Neural cell (in vitro differentiated cells): ENCODE measurements around the gene CDC34. TPM values are rescaled to one million over a fixed set of nuclear protein-coding genes. Genes with fewer than 3 reads are reported as not detected.

Source experiments
- H2AFZ ChIP-seq: fragments of 200-600, 300-800 bp; sonication (generic), shearing (Covaris generic); 2 replicates; pipeline ENCODE4 v1.6.0; 2014; ENCODE audit warnings: low read depth, mild to moderate bottlenecking, antibody characterized with exemption, low read length, moderate library complexity
- H3F3A ChIP-seq: fragments of 200-600 bp; shearing (Covaris generic); 2 replicates; pipeline ENCODE4 v1.6.1; 2016; ENCODE audit warnings: mild to moderate bottlenecking, moderate library complexity, mixed read lengths, antibody characterized with exemption, low read length; ENCODE audit not compliant: insufficient read depth, poor library complexity, severe bottlenecking
- H3K27ac ChIP-seq: fragments of 200-600, 300-800 bp; sonication (generic), shearing (Covaris generic); 2 replicates; pipeline ENCODE4 v1.5.1; 2014; ENCODE audit warnings: mild to moderate bottlenecking, low read length, moderate library complexity
- H3K27me3 ChIP-seq: fragments of 300-800, 200-600 bp; sonication (generic), shearing (Covaris generic); 2 replicates; pipeline ENCODE4 v1.6.0; 2014; ENCODE audit warnings: mild to moderate bottlenecking, low read depth, low read length, moderate library complexity; ENCODE audit not compliant: insufficient read depth
- H3K36me3 ChIP-seq: fragments of 300-800, 200-600 bp; sonication (generic), shearing (Covaris generic); 2 replicates; pipeline ENCODE4 v1.5.1; 2014; ENCODE audit warnings: mild to moderate bottlenecking, antibody characterized with exemption, low read length, moderate library complexity; ENCODE audit not compliant: insufficient read depth
- H3K4me2 ChIP-seq: fragments of 300-800, 200-600 bp; sonication (generic), shearing (Covaris generic); 2 replicates; pipeline ENCODE4 v1.6.0; 2014; ENCODE audit warnings: mild to moderate bottlenecking, low read length
- H3K4me3 ChIP-seq: fragments of 300-800, 200-600 bp; sonication (generic), shearing (Covaris generic); 2 replicates; pipeline ENCODE4 v1.5.1; 2014; ENCODE audit warnings: mild to moderate bottlenecking, low read length, moderate library complexity
- H3K79me2 ChIP-seq: fragments of 200-600 bp; shearing (Covaris generic); replicated peaks from 2 replicates; pipeline ENCODE4 v1.6.0; 2014; ENCODE audit warnings: mild to moderate bottlenecking, low read length, moderate library complexity; ENCODE audit not compliant: insufficient read depth
- H3K9ac ChIP-seq: fragments of 300-800, 200-600 bp; sonication (generic), shearing (Covaris generic); 2 replicates; pipeline ENCODE4 v1.6.1; 2016; ENCODE audit warnings: mild to moderate bottlenecking, low read length, mixed read lengths
- H3K9me2 ChIP-seq: fragments of 200-600 bp; shearing (Covaris generic); 2 replicates; pipeline ENCODE4 v1.6.1; 2016; ENCODE audit warnings: mild to moderate bottlenecking, low read length, mixed read lengths; ENCODE audit not compliant: insufficient read depth
- H3K9me3 ChIP-seq: fragments of 200-600, 300-800 bp; sonication (generic), shearing (Covaris generic); 2 replicates; pipeline ENCODE4 v1.6.1; 2016; ENCODE audit warnings: mild to moderate bottlenecking, mixed run types, low read length, moderate library complexity, mixed read lengths
- H4K20me1 ChIP-seq: fragments of 200-600 bp; shearing (Covaris generic); 2 replicates; pipeline ENCODE4 v1.6.1; 2016; ENCODE audit warnings: mild to moderate bottlenecking, mixed run types; ENCODE audit not compliant: insufficient read depth
- EP300 ChIP-seq: fragments of 450-650 bp; conservative IDR thresholded peaks from 2 replicates; pipeline ENCODE4 v1.6.1; 2014; ENCODE audit warnings: antibody characterized with exemption, mild to moderate bottlenecking, moderate library complexity; ENCODE audit not compliant: poor library complexity, severe bottlenecking
- EZH2 ChIP-seq: fragments of 200-600, 300-800 bp; shearing (Covaris generic), sonication (generic); IDR thresholded peaks from 2 replicates; pipeline ENCODE4 v1.6.1; 2014; ENCODE audit warnings: antibody characterized with exemption, low read length, borderline replicate concordance, mild to moderate bottlenecking; ENCODE audit not compliant: insufficient read depth, poor library complexity, severe bottlenecking
- MXI1 ChIP-seq: fragments of 450-650 bp; conservative IDR thresholded peaks from 2 replicates; pipeline ENCODE4 v1.6.1; 2014; ENCODE audit warnings: antibody characterized with exemption, mild to moderate bottlenecking; ENCODE audit not compliant: poor library complexity, severe bottlenecking
- POLR2AphosphoS5 ChIP-seq: IDR thresholded peaks from 2 replicates; pipeline ENCODE4 v1.6.1; 2012
- RAD21 ChIP-seq: fragments of 450-650 bp; conservative IDR thresholded peaks from 2 replicates; pipeline ENCODE4 v1.6.1; 2014; ENCODE audit warnings: antibody characterized with exemption, mild to moderate bottlenecking, moderate library complexity
- SMC3 ChIP-seq: fragments of 450-650 bp; conservative IDR thresholded peaks from 2 replicates; pipeline ENCODE4 v1.6.1; 2014; ENCODE audit warnings: antibody characterized with exemption, mild to moderate bottlenecking, moderate library complexity; ENCODE audit not compliant: poor library complexity
- TAF1 ChIP-seq: IDR thresholded peaks from 2 replicates; pipeline ENCODE4 v1.6.1; 2012; ENCODE audit warnings: low read depth
- polyA plus RNA-seq: library from polyadenylated mRNA; depleted of rRNA; stranded (reverse); fragments of >200 nt; gene quantifications from 2 replicates; pipeline ENCODE4 v1.2.3, GENCODE V29; 2014
- TF ChIP-seq, protein P1 (sequence below): fragments of 450-650 bp; IDR thresholded peaks from 2 replicates; pipeline ENCODE4 v1.5.1; 2014; ENCODE audit warnings: antibody characterized with exemption, mild to moderate bottlenecking, moderate library complexity; ENCODE audit not compliant: poor library complexity, severe bottlenecking
- TF ChIP-seq, protein P2 (sequence below): IDR thresholded peaks from 2 replicates; pipeline ENCODE4 v1.6.1; 2012; ENCODE audit warnings: borderline replicate concordance

Gene CDC34
- polyA plus RNA-seq, 1 donor from 2014 or later = 155 TPM

DNA sequence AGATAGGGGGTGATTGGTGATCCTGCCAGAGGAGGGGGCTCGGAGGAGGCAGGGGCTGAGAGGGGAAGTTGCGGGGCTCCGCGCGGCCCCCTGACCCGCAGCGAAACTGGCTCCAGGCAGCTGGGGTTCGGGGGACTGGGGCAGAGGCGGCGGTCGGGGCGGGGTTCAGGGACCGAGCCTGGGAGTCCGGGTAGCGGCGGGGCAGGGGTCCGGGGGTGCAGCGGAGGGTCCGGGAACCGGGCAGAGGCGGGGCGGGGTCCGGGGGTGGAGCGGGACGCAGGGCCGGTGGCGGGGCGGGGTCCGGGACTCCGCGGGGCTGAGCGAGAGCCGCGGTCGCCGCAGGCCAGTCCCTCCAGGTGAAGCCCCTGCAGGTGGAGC is 34.1 kb upstream of the CDC34 start:
- Histone ChIP-seq H3F3A (no peaks in the 10 kb centered on the region), H4K20me1 (no peaks in the 10 kb centered on the region), H3K9me3 (no peaks in the 10 kb centered on the region), H3K36me3 (no peaks in the 10 kb centered on the region), H3K9ac (peak overlapping the region; percentile 9), H3K4me3 (peak overlapping the region; percentile 47), H3K4me2 (no peak overlapping the region), H2AFZ (no peak overlapping the region), H3K79me2 (no peaks in the 10 kb centered on the region), H3K9me2 (no peaks in the 10 kb centered on the region), H3K27me3 (peaks cover 39% of the 10 kb centered on the region), H3K27ac (no peak overlapping the region)
- TF ChIP-seq EP300 (no peak), EZH2 (no peak), MXI1 (no peak), POLR2AphosphoS5 (no peak), TAF1 (no peak), RAD21 (no peak), SMC3 (no peak)
- TF ChIP-seq, protein P1, sequence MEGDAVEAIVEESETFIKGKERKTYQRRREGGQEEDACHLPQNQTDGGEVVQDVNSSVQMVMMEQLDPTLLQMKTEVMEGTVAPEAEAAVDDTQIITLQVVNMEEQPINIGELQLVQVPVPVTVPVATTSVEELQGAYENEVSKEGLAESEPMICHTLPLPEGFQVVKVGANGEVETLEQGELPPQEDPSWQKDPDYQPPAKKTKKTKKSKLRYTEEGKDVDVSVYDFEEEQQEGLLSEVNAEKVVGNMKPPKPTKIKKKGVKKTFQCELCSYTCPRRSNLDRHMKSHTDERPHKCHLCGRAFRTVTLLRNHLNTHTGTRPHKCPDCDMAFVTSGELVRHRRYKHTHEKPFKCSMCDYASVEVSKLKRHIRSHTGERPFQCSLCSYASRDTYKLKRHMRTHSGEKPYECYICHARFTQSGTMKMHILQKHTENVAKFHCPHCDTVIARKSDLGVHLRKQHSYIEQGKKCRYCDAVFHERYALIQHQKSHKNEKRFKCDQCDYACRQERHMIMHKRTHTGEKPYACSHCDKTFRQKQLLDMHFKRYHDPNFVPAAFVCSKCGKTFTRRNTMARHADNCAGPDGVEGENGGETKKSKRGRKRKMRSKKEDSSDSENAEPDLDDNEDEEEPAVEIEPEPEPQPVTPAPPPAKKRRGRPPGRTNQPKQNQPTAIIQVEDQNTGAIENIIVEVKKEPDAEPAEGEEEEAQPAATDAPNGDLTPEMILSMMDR = no peak
- TF ChIP-seq, protein P2, sequence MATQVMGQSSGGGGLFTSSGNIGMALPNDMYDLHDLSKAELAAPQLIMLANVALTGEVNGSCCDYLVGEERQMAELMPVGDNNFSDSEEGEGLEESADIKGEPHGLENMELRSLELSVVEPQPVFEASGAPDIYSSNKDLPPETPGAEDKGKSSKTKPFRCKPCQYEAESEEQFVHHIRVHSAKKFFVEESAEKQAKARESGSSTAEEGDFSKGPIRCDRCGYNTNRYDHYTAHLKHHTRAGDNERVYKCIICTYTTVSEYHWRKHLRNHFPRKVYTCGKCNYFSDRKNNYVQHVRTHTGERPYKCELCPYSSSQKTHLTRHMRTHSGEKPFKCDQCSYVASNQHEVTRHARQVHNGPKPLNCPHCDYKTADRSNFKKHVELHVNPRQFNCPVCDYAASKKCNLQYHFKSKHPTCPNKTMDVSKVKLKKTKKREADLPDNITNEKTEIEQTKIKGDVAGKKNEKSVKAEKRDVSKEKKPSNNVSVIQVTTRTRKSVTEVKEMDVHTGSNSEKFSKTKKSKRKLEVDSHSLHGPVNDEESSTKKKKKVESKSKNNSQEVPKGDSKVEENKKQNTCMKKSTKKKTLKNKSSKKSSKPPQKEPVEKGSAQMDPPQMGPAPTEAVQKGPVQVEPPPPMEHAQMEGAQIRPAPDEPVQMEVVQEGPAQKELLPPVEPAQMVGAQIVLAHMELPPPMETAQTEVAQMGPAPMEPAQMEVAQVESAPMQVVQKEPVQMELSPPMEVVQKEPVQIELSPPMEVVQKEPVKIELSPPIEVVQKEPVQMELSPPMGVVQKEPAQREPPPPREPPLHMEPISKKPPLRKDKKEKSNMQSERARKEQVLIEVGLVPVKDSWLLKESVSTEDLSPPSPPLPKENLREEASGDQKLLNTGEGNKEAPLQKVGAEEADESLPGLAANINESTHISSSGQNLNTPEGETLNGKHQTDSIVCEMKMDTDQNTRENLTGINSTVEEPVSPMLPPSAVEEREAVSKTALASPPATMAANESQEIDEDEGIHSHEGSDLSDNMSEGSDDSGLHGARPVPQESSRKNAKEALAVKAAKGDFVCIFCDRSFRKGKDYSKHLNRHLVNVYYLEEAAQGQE = no peak

DNA sequence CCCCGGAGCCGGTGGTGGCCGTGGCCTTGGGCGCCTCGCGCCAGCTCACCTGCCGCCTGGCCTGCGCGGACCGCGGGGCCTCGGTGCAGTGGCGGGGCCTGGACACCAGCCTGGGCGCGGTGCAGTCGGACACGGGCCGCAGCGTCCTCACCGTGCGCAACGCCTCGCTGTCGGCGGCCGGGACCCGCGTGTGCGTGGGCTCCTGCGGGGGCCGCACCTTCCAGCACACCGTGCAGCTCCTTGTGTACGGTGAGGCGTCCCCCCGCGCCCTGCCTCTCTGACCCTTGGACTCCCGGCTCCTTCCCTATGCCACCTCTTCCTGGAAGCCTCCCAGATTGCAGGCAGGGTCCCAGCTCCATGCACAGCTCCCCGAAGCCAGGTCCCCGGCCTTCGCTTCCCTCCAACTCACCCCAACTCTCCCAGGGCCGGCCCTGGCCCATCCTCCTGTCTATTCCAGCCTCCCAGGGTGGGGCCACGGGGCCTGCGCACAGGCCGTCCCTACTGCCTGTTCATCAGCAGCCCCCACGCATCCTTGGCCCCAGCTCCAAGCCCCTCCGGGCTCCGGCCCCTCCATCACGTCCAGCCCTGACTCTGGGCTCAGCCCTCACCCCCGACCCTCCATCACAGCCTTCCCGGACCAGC is 33.6 kb upstream of the CDC34 start:
- Histone ChIP-seq H3K4me3 (no peak overlapping the region), H3K27me3 (peaks cover 39% of the 10 kb centered on the region), H3K9ac (peak overlapping the region; percentile 9), H3K9me2 (no peaks in the 10 kb centered on the region), H3K9me3 (no peaks in the 10 kb centered on the region), H3K4me2 (no peak overlapping the region), H3K27ac (no peak overlapping the region), H2AFZ (no peak overlapping the region), H3F3A (no peaks in the 10 kb centered on the region), H3K36me3 (no peaks in the 10 kb centered on the region), H3K79me2 (no peaks in the 10 kb centered on the region), H4K20me1 (no peaks in the 10 kb centered on the region)
- TF ChIP-seq, protein P2 = no peak
- TF ChIP-seq, protein P1 = no peak
- TF ChIP-seq SMC3 (no peak), RAD21 (no peak), POLR2AphosphoS5 (no peak), TAF1 (no peak), EP300 (no peak), EZH2 (no peak), MXI1 (no peak)
